Brain pericyte (primary cell): ENCODE measurements around the gene SPDYE1.

Experiments
- DNase-seq: peaks from one replicate; pipeline ENCODE4 v3.0.0-alpha.2; 2012; ENCODE audit warnings: low read depth, low spot score

SPDYE1 gene

DNA sequence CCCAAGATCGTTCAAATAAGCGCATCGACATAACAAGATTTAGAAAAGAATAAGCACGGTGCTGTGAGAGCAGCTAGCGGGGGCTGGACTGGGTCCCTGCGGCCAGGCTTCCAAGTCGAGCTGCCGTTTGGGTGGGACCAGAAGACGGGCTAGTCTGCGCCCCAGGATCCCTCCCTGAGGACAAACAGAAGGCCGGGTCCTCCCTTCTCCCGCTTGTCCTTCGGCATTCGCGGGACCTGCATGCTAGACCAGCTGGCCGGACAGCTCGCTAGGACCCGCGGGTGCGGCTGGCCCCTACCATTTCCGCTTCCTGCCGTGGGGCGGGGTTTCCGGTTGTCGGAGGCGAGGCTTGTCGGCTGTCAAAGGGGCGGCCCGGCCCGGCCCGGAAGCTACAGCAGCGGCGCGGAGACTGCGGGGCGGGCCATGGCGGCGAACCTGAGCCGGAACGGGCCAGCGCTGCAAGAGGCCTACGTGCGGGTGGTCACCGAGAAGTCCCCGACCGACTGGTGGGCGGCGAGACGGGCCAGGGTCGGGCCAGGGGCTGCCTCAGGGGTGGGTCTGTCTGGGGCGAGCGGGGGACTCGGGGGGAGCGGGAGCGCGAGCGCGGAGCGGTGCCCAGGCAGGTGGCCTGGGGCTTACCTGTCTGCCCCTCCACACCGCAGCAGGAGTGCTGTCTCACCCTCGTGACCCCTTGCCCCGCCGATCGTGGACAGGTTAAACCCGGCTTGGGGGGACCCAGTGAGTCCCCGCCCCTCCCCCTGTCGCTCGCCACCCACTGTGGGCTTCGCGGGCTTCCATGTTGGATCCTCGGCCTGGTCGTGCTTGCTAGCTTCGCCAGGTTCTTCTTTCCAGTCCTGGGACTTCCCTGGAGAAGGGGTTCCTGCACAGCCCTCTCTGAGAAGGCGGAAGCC lies 46.9 kb downstream of the SPDYE1 start, which contains the start of gene DBNL:
DBNL (plus strand) TSS at position 388 of the 911 bp plus-strand sequence; CDS start at position 424, 36 bp downstream.
- peak; percentile 42 for DNase-seq

GRCh38 chr7:44045226-44046014 lies 47.7 kb downstream of the SPDYE1 start:
- no peak for DNase-seq

GRCh38 chr7:44046321-44047061 lies 48.8 kb downstream of the SPDYE1 start:
- DNase-seq: no peak

GRCh38 chr7:44048031-44048795 lies 50.5 kb downstream of the SPDYE1 start:
- no peak for DNase-seq

- no peak for DNase-seq
Measured at GRCh38 chr7:44050121-44050914, 52.6 kb downstream of the SPDYE1 start.

DNA sequence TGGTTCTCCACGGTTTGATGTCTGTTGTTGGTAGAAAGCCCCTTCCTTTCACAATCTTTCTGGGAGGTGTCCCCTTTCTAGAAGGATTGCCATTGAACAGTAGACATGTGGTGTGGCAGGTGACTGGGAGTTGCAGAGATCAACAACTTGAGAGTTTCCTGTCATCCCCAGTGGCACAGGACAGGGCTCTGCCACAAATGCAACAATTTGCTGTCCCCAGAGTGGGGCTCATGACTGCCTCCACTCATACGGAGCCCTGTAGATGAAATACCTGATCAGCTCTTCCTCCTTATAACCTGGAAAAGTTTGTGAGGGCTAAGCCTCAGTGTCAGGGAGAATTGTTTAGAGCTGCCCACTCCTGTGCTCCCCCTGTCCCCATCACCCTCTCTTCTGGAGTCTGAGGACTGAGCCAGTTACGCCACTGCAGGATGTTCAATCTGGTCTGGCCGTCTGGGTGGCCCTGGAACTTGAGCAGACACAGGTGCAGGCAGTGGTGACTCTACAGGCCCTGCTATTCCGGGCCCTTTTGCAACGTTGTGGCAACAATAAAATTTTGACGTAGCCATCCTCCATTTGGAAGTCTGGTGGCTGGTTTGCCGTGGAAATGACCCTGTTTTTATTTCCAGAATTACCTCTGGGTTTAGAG lies 53.3 kb downstream of the SPDYE1 start:
- DNase-seq: no peak

DNA sequence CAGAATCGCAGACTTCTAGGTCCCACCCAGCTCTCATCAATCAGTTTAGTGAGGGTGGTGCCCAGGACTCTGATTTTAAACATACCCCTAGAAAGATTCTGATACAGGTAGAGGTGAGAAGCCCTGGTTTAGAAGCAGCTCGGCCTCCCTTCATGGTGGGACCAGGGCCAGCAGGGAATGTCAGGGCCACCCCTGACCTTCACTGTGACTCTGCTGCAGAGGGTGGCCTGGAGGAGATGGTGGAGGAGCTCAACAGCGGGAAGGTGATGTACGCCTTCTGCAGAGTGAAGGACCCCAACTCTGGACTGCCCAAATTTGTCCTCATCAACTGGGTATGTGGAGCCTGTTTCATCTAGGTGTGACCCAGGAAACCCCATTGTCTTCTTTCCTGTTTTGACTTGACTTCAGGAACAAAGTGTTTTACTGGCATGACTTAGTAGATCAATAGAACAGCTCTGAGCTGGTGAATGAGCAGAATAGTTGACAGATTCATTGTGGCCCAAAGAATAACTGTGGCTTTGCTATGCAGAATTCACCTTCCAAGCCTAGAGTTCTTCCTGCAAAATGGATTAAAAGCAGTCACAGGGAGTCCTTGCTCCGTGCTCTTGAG lies 54.0 kb downstream of the SPDYE1 start:
- DNase-seq: no peak

- no peak for DNase-seq
Measured at GRCh38 chr7:44052771-44053365, 55.2 kb downstream of the SPDYE1 start.

GRCh38 chr7:44056681-44057080 lies 59.0 kb downstream of the SPDYE1 start:
- no peak for DNase-seq

DNA sequence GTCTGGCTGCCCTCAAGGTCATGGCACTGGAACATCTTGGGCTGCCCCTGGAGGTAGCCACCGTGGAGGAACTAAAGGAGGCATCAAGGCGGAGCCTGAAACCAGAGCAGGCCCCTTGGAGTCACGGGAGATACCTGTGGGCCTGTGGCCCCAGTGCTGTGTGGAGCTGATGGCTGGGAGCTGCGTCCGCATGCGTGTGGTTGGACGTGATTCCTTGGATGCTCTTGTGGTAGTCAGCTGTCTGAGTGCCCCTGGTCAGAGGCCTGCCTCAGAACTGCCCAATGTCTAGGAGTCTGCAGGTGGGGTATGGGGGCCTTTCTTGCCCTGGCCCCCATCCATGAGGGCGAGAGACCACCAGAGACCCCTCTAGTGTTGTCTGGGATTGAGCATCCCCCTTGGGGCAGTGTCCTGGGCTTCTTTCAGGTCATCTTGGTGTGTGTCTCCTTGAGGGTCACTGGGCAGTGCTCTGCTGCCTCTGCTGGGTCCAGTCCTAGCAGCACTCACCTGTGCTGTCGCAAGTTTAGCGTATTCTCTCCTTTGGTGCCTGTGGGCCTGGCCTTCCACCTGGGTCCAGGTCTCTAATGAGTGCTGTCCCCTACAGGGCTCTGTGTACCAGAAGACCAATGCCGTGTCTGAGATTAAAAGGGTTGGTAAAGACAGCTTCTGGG lies 59.6 kb downstream of the SPDYE1 start:
- DNase-seq: no peak

DNA sequence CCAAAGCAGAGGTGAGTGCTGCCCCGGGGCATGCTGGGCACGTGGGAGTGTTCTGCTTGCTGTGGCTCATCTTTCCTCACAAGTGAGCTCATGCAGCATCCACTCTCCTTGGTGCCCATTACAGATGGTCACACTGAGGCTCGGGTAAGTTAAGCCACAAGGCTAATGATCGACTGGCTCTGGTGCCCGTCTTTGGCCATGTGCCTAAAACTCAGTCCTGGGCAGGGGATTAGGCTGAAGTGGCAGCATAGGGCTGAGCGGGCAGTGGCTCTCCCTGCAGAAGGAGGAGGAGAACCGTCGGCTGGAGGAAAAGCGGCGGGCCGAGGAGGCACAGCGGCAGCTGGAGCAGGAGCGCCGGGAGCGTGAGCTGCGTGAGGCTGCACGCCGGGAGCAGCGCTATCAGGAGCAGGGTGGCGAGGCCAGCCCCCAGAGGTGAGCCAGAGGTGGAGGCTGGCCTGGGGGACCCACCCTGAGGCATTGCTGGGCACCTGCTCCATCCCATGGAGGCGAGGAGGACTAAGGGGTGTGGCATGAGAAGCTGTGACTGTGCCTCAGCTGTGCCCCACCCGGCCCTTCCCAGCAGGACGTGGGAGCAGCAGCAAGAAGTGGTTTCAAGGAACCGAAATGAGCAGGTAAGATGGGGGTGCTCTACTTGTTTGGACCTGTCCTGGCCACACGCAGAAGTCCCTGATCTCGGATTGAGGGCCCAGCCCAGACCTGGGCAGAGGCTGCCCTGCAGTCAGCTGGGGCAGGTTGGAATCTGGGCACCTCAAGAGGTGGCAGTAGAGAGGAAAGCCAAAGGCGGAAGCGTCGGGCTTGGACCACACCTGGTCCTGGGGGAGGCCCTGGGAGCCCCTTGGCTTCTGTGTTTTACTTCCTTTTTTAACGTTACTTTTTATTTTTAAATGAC lies 60.4 kb downstream of the SPDYE1 start:
- no peak for DNase-seq

DNA sequence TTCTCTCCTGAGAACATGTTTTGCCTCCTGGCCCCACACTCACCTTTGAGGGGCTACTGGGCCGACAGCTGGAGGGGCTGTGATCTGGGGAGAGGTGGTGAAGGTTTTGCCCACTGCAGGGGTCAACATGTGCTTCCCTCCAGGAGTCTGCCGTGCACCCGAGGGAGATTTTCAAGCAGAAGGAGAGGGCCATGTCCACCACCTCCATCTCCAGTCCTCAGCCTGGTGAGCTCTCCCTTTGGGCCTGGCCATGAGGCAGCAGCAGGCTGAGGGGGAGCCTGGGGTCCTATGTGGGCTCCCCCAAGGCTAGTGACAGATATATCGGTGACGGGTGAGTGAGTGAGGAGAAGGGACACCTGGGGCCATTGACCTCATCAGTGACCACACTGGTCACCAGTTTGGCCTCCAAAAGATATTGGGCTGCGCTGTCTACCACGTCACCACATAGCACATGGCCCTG lies 61.1 kb downstream of the SPDYE1 start:
- DNase-seq: no peak

DNA sequence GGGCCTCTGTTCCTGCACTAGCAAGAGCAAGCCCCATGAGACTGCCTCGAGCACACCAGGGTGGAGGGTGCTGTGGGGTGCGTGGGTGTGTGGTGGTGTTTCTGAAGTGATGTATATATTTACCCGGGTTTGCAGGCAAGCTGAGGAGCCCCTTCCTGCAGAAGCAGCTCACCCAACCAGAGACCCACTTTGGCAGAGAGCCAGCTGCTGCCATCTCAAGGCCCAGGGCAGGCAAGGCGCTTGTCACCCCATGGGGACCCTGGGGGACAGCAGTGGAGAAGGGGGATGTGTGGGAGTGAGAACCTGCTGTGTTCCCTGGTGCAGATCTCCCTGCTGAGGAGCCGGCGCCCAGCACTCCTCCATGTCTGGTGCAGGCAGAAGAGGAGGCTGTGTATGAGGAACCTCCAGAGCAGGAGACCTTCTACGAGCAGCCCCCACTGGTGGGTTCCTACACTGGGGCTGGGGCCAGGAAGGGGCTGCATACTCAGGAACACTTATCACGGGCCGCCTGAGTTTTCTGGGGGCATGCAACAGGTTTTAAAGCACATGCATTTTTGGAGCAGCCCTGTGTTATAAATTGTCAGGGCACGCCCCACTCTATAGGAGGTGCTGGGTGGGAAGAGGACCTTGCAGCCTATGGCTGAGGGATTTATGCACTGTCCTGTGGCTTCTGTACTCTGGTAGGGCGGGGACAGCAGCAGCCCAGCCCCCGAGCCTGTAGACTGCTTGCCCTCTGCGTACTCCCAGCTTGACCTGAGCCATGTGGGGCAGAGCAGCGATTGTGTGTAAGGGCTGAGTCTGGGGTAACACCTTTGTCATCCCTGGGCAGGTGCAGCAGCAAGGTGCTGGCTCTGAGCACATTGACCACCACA lies 61.8 kb downstream of the SPDYE1 start:
- no peak for DNase-seq
